ENCODE data around the gene MRPL41.
"Not testable (repeated sequence)": the region's sequence is repeated elsewhere in the genome, so short reads cannot be mapped to it uniquely, and the experiment has no call there.

MRPL41 gene

DNA sequence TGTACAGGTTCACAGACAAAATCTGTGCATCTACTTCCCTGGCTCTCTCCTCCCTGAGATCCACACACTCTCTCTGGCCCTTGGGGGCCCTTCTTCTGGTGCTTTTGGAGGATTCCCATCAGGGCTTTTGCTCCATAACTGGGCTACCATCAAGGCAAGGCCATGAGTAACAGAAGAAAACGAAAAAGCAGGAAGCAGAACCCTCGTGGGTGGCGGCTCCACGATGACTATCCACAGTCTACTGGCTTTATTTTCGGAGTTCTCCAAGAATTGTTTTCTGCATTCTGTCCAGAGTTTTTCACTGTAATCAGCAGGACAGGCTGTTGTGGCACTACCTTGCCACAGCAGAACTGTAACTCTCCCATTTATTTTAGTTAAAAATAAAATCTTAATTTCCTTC, 21.3 kb upstream of the MRPL41 start:
- TF ChIP-seq TAF1 (IDR thresholded peaks at IDR 0.05; ENCODE audit: borderline replicate concordance, low read depth, low read length) (no peak), POLR2AphosphoS5 (IDR thresholded peaks at IDR 0.05; ENCODE audit: low read depth, low read length) (no peak), POLR2A (IDR thresholded peaks at IDR 0.05; ENCODE audit: low read depth, low read length) (no peak)
- FAIRE-seq (no peak), DNase-seq (ENCODE audit: insufficient read length) (no peak)

DNA sequence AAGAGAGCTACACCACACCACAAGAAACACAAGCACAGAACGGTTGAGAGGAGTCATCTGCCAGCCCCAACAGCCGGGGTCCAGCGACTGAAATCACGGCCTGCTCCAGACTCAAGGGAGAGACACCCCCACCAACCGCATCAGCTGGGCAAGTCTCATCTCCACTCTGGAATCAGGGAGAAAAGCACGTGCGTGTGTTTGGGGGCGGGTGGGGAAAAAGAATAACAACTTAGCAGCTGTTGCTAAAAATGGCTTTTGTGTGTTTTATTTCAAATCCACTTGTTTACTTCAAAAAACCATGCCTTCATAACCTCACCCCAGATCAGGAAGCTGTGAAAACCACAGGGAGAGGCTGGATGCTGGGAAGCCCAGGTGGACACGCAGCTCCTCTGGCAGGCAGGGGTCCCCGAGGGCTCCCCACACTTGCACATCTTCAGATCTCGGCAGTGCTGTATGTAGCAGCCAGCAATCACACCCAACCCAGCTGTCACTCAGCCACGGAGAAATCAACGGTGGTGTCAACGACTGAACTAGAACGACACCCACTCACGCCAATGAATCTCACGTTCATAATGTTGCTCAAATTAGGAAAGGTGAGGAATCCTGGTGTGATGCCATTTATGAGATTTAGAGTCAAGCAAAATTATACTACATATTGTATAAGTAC, 20.4 kb upstream of the MRPL41 start:
- no peak for DNase-seq (ENCODE audit: insufficient read length)
- no peak for FAIRE-seq
- TF ChIP-seq POLR2AphosphoS5 (IDR thresholded peaks at IDR 0.05; ENCODE audit: low read depth, low read length): no peak
- no peak for TF ChIP-seq POLR2A (IDR thresholded peaks at IDR 0.05; ENCODE audit: low read depth, low read length)
- no peak for TF ChIP-seq TAF1 (IDR thresholded peaks at IDR 0.05; ENCODE audit: borderline replicate concordance, low read depth, low read length)

GRCh38 chr9:137532891-137533468, 18.7 kb upstream of the MRPL41 start:
- not testable (repeated sequence) for DNase-seq (ENCODE audit: insufficient read length); FAIRE-seq

- DNase-seq (ENCODE audit: insufficient read length) (no peak), FAIRE-seq (peak; percentile 33)
- TF ChIP-seq POLR2A (IDR thresholded peaks at IDR 0.05; ENCODE audit: low read depth, low read length): no peak
- TF ChIP-seq POLR2AphosphoS5 (IDR thresholded peaks at IDR 0.05; ENCODE audit: low read depth, low read length): no peak
- TF ChIP-seq TAF1 (IDR thresholded peaks at IDR 0.05; ENCODE audit: borderline replicate concordance, low read depth, low read length): no peak
Measured at GRCh38 chr9:137534256-137535119, 17.2 kb upstream of the MRPL41 start.

GRCh38 chr9:137535120-137535428, 16.6 kb upstream of the MRPL41 start:
- TF ChIP-seq POLR2A (IDR thresholded peaks at IDR 0.05; ENCODE audit: low read depth, low read length) (no peak), TAF1 (IDR thresholded peaks at IDR 0.05; ENCODE audit: borderline replicate concordance, low read depth, low read length) (no peak), POLR2AphosphoS5 (IDR thresholded peaks at IDR 0.05; ENCODE audit: low read depth, low read length) (no peak)
- DNase-seq (ENCODE audit: insufficient read length) (no peak), FAIRE-seq (no peak)

GRCh38 chr9:137536594-137537131, 15.0 kb upstream of the MRPL41 start:
- not testable (repeated sequence) for DNase-seq (ENCODE audit: insufficient read length)
- peak; percentile 33 for FAIRE-seq

- FAIRE-seq: no peak
- TF ChIP-seq POLR2AphosphoS5 (IDR thresholded peaks at IDR 0.05; ENCODE audit: low read depth, low read length) (no peak), TAF1 (IDR thresholded peaks at IDR 0.05; ENCODE audit: borderline replicate concordance, low read depth, low read length) (no peak), POLR2A (IDR thresholded peaks at IDR 0.05; ENCODE audit: low read depth, low read length) (no peak)
Measured at GRCh38 chr9:137538058-137538457, 13.6 kb upstream of the MRPL41 start.

GRCh38 chr9:137540536-137540935, 11.1 kb upstream of the MRPL41 start:
- FAIRE-seq: no peak
- TF ChIP-seq POLR2A (IDR thresholded peaks at IDR 0.05; ENCODE audit: low read depth, low read length) (no peak), POLR2AphosphoS5 (IDR thresholded peaks at IDR 0.05; ENCODE audit: low read depth, low read length) (no peak), TAF1 (IDR thresholded peaks at IDR 0.05; ENCODE audit: borderline replicate concordance, low read depth, low read length) (no peak)

More at GRCh38 chr9:137538058-137538457, 13.6 kb upstream of the MRPL41 start:
- DNase-seq (ENCODE audit: insufficient read length): no peak

GRCh38 chr9:137542486-137542885, 9.2 kb upstream of the MRPL41 start:
- no peak for FAIRE-seq

More at GRCh38 chr9:137540536-137540935, 11.1 kb upstream of the MRPL41 start:
- no peak for DNase-seq (ENCODE audit: insufficient read length)

GRCh38 chr9:137543237-137543963, 8.3 kb upstream of the MRPL41 start:
- no peak for FAIRE-seq
- TF ChIP-seq POLR2A (IDR thresholded peaks at IDR 0.05; ENCODE audit: low read depth, low read length): no peak
- no peak for TF ChIP-seq TAF1 (IDR thresholded peaks at IDR 0.05; ENCODE audit: borderline replicate concordance, low read depth, low read length)
- no peak for TF ChIP-seq POLR2AphosphoS5 (IDR thresholded peaks at IDR 0.05; ENCODE audit: low read depth, low read length)

More at GRCh38 chr9:137542486-137542885, 9.2 kb upstream of the MRPL41 start:
- TF ChIP-seq TAF1 (IDR thresholded peaks at IDR 0.05; ENCODE audit: borderline replicate concordance, low read depth, low read length): no peak
- TF ChIP-seq POLR2AphosphoS5 (IDR thresholded peaks at IDR 0.05; ENCODE audit: low read depth, low read length): no peak
- TF ChIP-seq POLR2A (IDR thresholded peaks at IDR 0.05; ENCODE audit: low read depth, low read length): no peak
- DNase-seq (ENCODE audit: insufficient read length): no peak

DNA sequence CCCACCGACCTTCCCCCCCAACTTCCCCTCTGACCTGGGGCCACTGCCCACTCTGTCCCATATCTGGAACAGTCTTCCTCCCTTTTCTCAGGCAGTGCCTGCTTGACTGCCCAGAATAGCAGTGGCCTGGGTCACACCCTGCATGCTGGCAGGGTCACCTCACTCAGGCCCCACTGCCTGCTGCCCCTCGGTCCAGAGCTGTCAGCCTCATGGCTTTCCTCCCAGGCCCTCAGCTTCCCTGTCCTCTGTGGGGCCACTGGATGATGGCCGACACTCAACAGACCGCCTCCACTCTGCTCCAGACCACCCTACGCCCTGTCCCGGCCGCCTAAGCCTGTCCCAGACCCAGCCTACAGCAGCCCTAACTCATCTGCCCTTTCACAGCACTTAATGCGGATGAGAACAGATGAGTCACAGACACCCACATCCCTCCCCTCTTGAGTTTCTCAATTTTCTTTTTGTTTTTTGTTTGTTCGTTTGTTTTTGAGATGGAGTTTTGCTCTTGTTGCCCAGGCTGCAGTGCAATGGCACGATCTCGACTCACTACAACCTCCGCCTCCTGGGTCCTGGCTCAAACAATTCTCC, 7.4 kb upstream of the MRPL41 start:
- DNase-seq (ENCODE audit: insufficient read length) (no peak), FAIRE-seq (no peak)
- no peak for TF ChIP-seq TAF1 (IDR thresholded peaks at IDR 0.05; ENCODE audit: borderline replicate concordance, low read depth, low read length)
- no peak for TF ChIP-seq POLR2A (IDR thresholded peaks at IDR 0.05; ENCODE audit: low read depth, low read length)
- no peak for TF ChIP-seq POLR2AphosphoS5 (IDR thresholded peaks at IDR 0.05; ENCODE audit: low read depth, low read length)

More at GRCh38 chr9:137543237-137543963, 8.3 kb upstream of the MRPL41 start:
- no peak for DNase-seq (ENCODE audit: insufficient read length)

All from GM12892 (cell line).